HCT116 (cell line): Measurements from ENCODE around the gene NLGN2. TPM values are rescaled to one million over a fixed set of nuclear protein-coding genes. Genes with fewer than 3 reads are reported as not detected.

Experiments used
- ATAC-seq: fragments of 200-7000 bp; cut with Tn5 transposase; 2 replicates; pipeline ENCODE4 v1.9.1; 2020; ENCODE audit warnings: mild to moderate bottlenecking, moderate library complexity
- BruUV-seq: library from RNA; stranded (reverse); fragments of 400-500 nt; replicated peaks from 2 replicates; lab custom pipeline; 2021; lab: Mats Ljungman, UMichigan
- CTCF ChIA-PET: fragments of 300-600 bp; sonication (Branson Sonifier 250); formaldehyde crosslinking; loops from one replicate; lab custom pipeline; 2021; ENCODE audit warnings: antibody characterized with exemption; lab: Charles Lee
- POLR2A ChIA-PET: fragments of 300-600, 350-600 bp; sonication (Branson Sonifier 250); formaldehyde crosslinking; loops from one replicate; lab custom pipeline; 2021; ENCODE audit warnings: antibody characterized with exemption; lab: Charles Lee
- RAD21 ChIA-PET, 2 experiments: fragments of 300-600 bp; sonication (Branson Sonifier 250); formaldehyde crosslinking; loops; one replicate each; lab custom pipeline; 2023; ENCODE audit warnings: low total read pairs in 2 of 2; ENCODE audit not compliant: uncharacterized antibody in 2 of 2, unreplicated experiment in 2 of 2, low non-redundant PET in 1 of 2; lab: Charles Lee
- DNase-seq: peaks from one replicate; pipeline ENCODE4 v3.0.0-alpha.2; 2010; ENCODE audit warnings: low read depth, low spot score
- H2AFZ ChIP-seq: fragments of 200-600 bp; shearing (Covaris generic), sonication (generic); 2 replicates; pipeline ENCODE4 v1.6.1; 2017; ENCODE audit warnings: low read depth, mixed run types, mixed read lengths, antibody characterized with exemption, low read length; ENCODE audit not compliant: poor library complexity, severe bottlenecking
- H3K27ac ChIP-seq: 2 replicates; pipeline ENCODE4 v1.5.1; 2012; ENCODE audit warnings: low read depth, low read length
- H3K27me3 ChIP-seq: fragments of 200-600 bp; sonication (generic); 2 replicates; pipeline ENCODE4 v1.6.1; 2016; ENCODE audit warnings: mixed run types, low read length, mixed read lengths; ENCODE audit not compliant: insufficient read depth
- H3K36me3 ChIP-seq, 2 experiments: fragments of 200-500 bp in 1 of 2; fragments of 200-600 bp in 1 of 2; sonication (Bioruptor generic) in 1 of 2; sonication (generic) in 1 of 2; 2 replicates each; pipeline versions ENCODE4 v1.5.1 to v1.6.1; 2014 to 2016; ENCODE audit warnings: low read length in 2 of 2, inconsistent platforms in 1 of 2, mixed read lengths in 1 of 2, mixed run types in 1 of 2; ENCODE audit not compliant: insufficient read depth in 2 of 2, control insufficient read depth in 1 of 2
- H3K4me1 ChIP-seq, 2 experiments: fragments of 200-600 bp in 1 of 2; sonication (generic) in 1 of 2; 2 replicates each; pipeline versions ENCODE4 v1.5.1 to v1.6.1; 2012 to 2017; ENCODE audit warnings: low read length in 2 of 2, inconsistent platforms in 1 of 2, mild to moderate bottlenecking in 1 of 2, mixed read lengths in 1 of 2, mixed run types in 1 of 2, moderate library complexity in 1 of 2; ENCODE audit not compliant: insufficient read depth in 2 of 2, control insufficient read depth in 1 of 2
- H3K4me2 ChIP-seq: fragments of 200-600 bp; sonication (generic); 2 replicates; pipeline ENCODE4 v1.6.1; 2017; ENCODE audit warnings: mixed run types, low read length, mixed read lengths
- H3K4me3 ChIP-seq, 2 experiments: fragments of 200-600 bp in 1 of 2; sonication (generic) in 1 of 2; replicated peaks in 1 of 2; 2 replicates each; pipeline ENCODE4 v1.5.1; 2011 to 2016; ENCODE audit warnings: low read length in 2 of 2, control low read depth in 1 of 2, low read depth in 1 of 2, mild to moderate bottlenecking in 1 of 2, mixed read lengths in 1 of 2, mixed run types in 1 of 2
- H3K79me2 ChIP-seq: fragments of 200-600 bp; sonication (generic); 2 replicates; pipeline ENCODE4 v1.6.1; 2017; ENCODE audit warnings: mild to moderate bottlenecking, mixed run types, low read length, moderate library complexity, mixed read lengths; ENCODE audit not compliant: insufficient read depth
- H3K9ac ChIP-seq: fragments of 200-600 bp; sonication (generic); 2 replicates; pipeline ENCODE4 v1.6.1; 2016; ENCODE audit warnings: low read length, mixed read lengths
- H3K9me2 ChIP-seq: fragments of 200-600 bp; sonication (generic), shearing (Covaris generic); 2 replicates; pipeline ENCODE4 v1.6.1; 2017; ENCODE audit warnings: mixed run types, mild to moderate bottlenecking, moderate library complexity; ENCODE audit not compliant: insufficient read depth
- H3K9me3 ChIP-seq, 2 experiments: fragments of 200-500 bp in 1 of 2; fragments of 200-600 bp in 1 of 2; sonication (Bioruptor generic) in 1 of 2; sonication (generic) in 1 of 2; 2 replicates each; pipeline ENCODE4 v1.6.1; 2014 to 2017; ENCODE audit warnings: low read length in 2 of 2, mixed read lengths in 2 of 2, inconsistent platforms in 1 of 2, low read depth in 1 of 2, mild to moderate bottlenecking in 1 of 2, mixed run types in 1 of 2, moderate library complexity in 1 of 2; ENCODE audit not compliant: control insufficient read depth in 1 of 2, insufficient read depth in 1 of 2
- H4K20me1 ChIP-seq: fragments of 200-600 bp; sonication (generic), shearing (Covaris generic); 2 replicates; pipeline ENCODE4 v1.6.1; 2017; ENCODE audit warnings: mixed run types, mild to moderate bottlenecking, moderate library complexity; ENCODE audit not compliant: insufficient read depth
- EZH2 ChIP-seq: fragments of 200-600 bp; sonication (generic); IDR thresholded peaks from 2 replicates; pipeline ENCODE4 v1.6.1; 2017; ENCODE audit warnings: antibody characterized with exemption, mixed run types
- POLR2A ChIP-seq: IDR thresholded peaks from 2 replicates; pipeline ENCODE4 v1.7.0; 2011; ENCODE audit warnings: borderline replicate concordance; ENCODE audit not compliant: insufficient read depth, insufficient read length; ENCODE audit errors: extremely low read depth
- RAD21 ChIP-seq: IDR thresholded peaks from 2 replicates; pipeline ENCODE4 v1.6.1; 2012; ENCODE audit warnings: low read depth, mild to moderate bottlenecking
- intact Hi-C: fragments of 100-400 bp; cut with micrococcal nuclease; formaldehyde crosslinking; loops from 2 replicates; pipeline ENCODE4 v1.10.0; 2022
- total RNA-seq: library from RNA; stranded (reverse); gene quantifications from one replicate; pipeline ENCODE4 v1.2.1, GENCODE V29; 2021; ENCODE audit not compliant: unreplicated experiment
- TF ChIP-seq, protein P1 (sequence below): IDR thresholded peaks from 2 replicates; pipeline ENCODE4 v1.6.1; 2011; ENCODE audit warnings: mild to moderate bottlenecking, low read length, moderate library complexity; ENCODE audit not compliant: insufficient replicate concordance; ENCODE audit errors: extremely low read depth

NLGN2 gene
- total RNA-seq, 1 experiment from 2014 or later, result 60.5 TPM

- Histone ChIP-seq H3K4me3 (peak overlapping the region; percentile 61 to 72), H3K9ac (peak overlapping the region; percentile 84), H3K9me2 (no peaks in the 10 kb centered on the region), H3K4me2 (peak overlapping the region; percentile 81), H3K4me1 (peaks cover 23 to 36% of the 10 kb centered on the region in 2 experiments), H3K27me3 (no peaks in the 10 kb centered on the region), H3K79me2 (peaks cover 8% of the 10 kb centered on the region), H3K9me3 (no peaks in the 10 kb centered on the region), H3K27ac (peak overlapping the region; percentile 70), H3K36me3 (peaks cover 0 to 6% of the 10 kb centered on the region in 2 experiments; a peak in 1 of 4 replicates), H4K20me1 (no peaks in the 10 kb centered on the region), H2AFZ (no peak overlapping the region)
- DNase-seq, result no peak
- ATAC-seq, result no peak
- TSS peak; percentile 65 for BruUV-seq
- CTCF ChIA-PET, result no interaction called here
- TF ChIP-seq EZH2 (no peak), POLR2A (no peak), RAD21 (no peak)
- TF ChIP-seq, protein P1, sequence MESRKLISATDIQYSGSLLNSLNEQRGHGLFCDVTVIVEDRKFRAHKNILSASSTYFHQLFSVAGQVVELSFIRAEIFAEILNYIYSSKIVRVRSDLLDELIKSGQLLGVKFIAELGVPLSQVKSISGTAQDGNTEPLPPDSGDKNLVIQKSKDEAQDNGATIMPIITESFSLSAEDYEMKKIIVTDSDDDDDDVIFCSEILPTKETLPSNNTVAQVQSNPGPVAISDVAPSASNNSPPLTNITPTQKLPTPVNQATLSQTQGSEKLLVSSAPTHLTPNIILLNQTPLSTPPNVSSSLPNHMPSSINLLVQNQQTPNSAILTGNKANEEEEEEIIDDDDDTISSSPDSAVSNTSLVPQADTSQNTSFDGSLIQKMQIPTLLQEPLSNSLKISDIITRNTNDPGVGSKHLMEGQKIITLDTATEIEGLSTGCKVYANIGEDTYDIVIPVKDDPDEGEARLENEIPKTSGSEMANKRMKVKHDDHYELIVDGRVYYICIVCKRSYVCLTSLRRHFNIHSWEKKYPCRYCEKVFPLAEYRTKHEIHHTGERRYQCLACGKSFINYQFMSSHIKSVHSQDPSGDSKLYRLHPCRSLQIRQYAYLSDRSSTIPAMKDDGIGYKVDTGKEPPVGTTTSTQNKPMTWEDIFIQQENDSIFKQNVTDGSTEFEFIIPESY, result no peak
- RAD21 ChIA-PET, result no interaction called here
- POLR2A ChIA-PET, result no interaction called here
- intact Hi-C loops, result no loop called here
Observed at GRCh38 chr17:7405350-7406234, 2.1 kb upstream of the NLGN2 start.
